IMR-90 (cell line): ENCODE measurements around the gene THSD8. TPM values are rescaled to one million over a fixed set of nuclear protein-coding genes. Genes with fewer than 3 reads are reported as not detected.

Experiments used
- ATAC-seq: fragments of 200-7000 bp; cut with Tn5 transposase; 2 replicates; pipeline ENCODE4 v1.9.1; 2020; ENCODE audit warnings: low read depth, mild to moderate bottlenecking, moderate library complexity
- BruUV-seq: library from RNA; stranded (reverse); fragments of 400-500 nt; replicated peaks from 2 replicates; lab custom pipeline; 2021; lab: Mats Ljungman, UMichigan
- CTCF ChIA-PET: fragments of 300-600 bp; formaldehyde crosslinking; extraction: SDS; loops from one replicate; lab custom pipeline; 2021; ENCODE audit warnings: antibody characterized with exemption; lab: Yijun Ruan, JAX
- POLR2A ChIA-PET: fragments of 300-600 bp; sonication (Branson Sonifier 250); formaldehyde crosslinking; loops from one replicate; lab custom pipeline; 2022; ENCODE audit warnings: antibody characterized with exemption; ENCODE audit not compliant: unreplicated experiment; lab: Charles Lee
- DNase-seq: peaks from one replicate; pipeline ENCODE4 v3.0.0; 2013
- H2AFZ ChIP-seq: replicated peaks from 2 replicates; pipeline ENCODE3; 2013; ENCODE audit warnings: low read length, mild to moderate bottlenecking; ENCODE audit not compliant: poor library complexity
- H2AK5ac ChIP-seq: 2 replicates; pipeline ENCODE4 v1.6.1; 2013; ENCODE audit warnings: low read depth, low read length, inconsistent platforms
- H2AK9ac ChIP-seq: replicated peaks from 2 replicates; pipeline ENCODE3; 2013; ENCODE audit warnings: mild to moderate bottlenecking, low read depth, low read length, moderate library complexity; ENCODE audit not compliant: poor library complexity
- H2BK120ac ChIP-seq: 2 replicates; pipeline ENCODE4 v1.6.1; 2013; ENCODE audit warnings: low read depth, low read length, inconsistent platforms
- H2BK15ac ChIP-seq: 3 replicates; pipeline ENCODE4 v1.6.1; 2013; ENCODE audit warnings: low read depth, low read length, inconsistent platforms
- H2BK20ac ChIP-seq: 2 replicates; pipeline ENCODE4 v1.6.1; 2013; ENCODE audit warnings: low read depth, mild to moderate bottlenecking, inconsistent platforms, low read length, moderate library complexity
- H2BK5ac ChIP-seq: 2 replicates; pipeline ENCODE4 v1.6.1; 2013; ENCODE audit warnings: mild to moderate bottlenecking, low read depth, low read length, inconsistent platforms; ENCODE audit not compliant: poor library complexity, severe bottlenecking
- H3K14ac ChIP-seq: replicated peaks from 2 replicates; pipeline ENCODE4 v1.6.1; 2013; ENCODE audit warnings: low read depth, low read length, inconsistent platforms
- H3K18ac ChIP-seq: 2 replicates; pipeline ENCODE4 v1.6.1; 2013; ENCODE audit warnings: low read depth, low read length, control low read depth
- H3K23ac ChIP-seq: 2 replicates; pipeline ENCODE4 v1.6.1; 2013; ENCODE audit warnings: low read depth, low read length, inconsistent platforms
- H3K27ac ChIP-seq: 2 replicates; pipeline ENCODE4 v1.5.1; 2013; ENCODE audit warnings: mild to moderate bottlenecking, control low read depth, low read length; ENCODE audit not compliant: insufficient read depth
- H3K27me3 ChIP-seq: 2 replicates; pipeline ENCODE4 v1.6.1; 2013; ENCODE audit warnings: low read length; ENCODE audit not compliant: control insufficient read depth, insufficient read depth
- H3K36me3 ChIP-seq: 2 replicates; pipeline ENCODE4 v1.6.1; 2013; ENCODE audit warnings: low read length, mixed read lengths; ENCODE audit not compliant: control insufficient read depth, insufficient read depth
- H3K4ac ChIP-seq: 2 replicates; pipeline ENCODE4 v1.6.1; 2013; ENCODE audit warnings: low read depth, low read length, inconsistent platforms
- H3K4me1 ChIP-seq: 2 replicates; pipeline ENCODE4 v1.6.1; 2013; ENCODE audit warnings: low read length, mixed read lengths; ENCODE audit not compliant: control insufficient read depth, insufficient read depth
- H3K4me2 ChIP-seq: 2 replicates; pipeline ENCODE4 v1.6.1; 2013; ENCODE audit warnings: low read depth, mild to moderate bottlenecking, control low read depth, low read length, moderate library complexity
- H3K4me3 ChIP-seq: 2 replicates; pipeline ENCODE4 v1.5.1; 2013; ENCODE audit warnings: low read depth, mild to moderate bottlenecking, control low read depth, low read length, moderate library complexity; ENCODE audit not compliant: insufficient read depth
- H3K56ac ChIP-seq: 2 replicates; pipeline ENCODE4 v1.6.1; 2013; ENCODE audit warnings: low read length, inconsistent platforms; ENCODE audit not compliant: insufficient read depth; ENCODE audit errors: extremely low read depth
- H3K79me1 ChIP-seq, 2 experiments: 2 replicates each; pipeline ENCODE4 v1.6.1; 2013; ENCODE audit warnings: low read length in 2 of 2, inconsistent platforms in 1 of 2, low read depth in 1 of 2
- H3K9ac ChIP-seq: 2 replicates; pipeline ENCODE4 v1.6.1; 2013; ENCODE audit warnings: low read depth, low read length, control low read depth
- H3K9me1 ChIP-seq: 2 replicates; pipeline ENCODE4 v1.6.1; 2013; ENCODE audit warnings: low read length, inconsistent platforms; ENCODE audit not compliant: insufficient read depth
- H3K9me3 ChIP-seq: 2 replicates; pipeline ENCODE4 v1.6.1; 2013; ENCODE audit warnings: low read length; ENCODE audit not compliant: control insufficient read depth, insufficient read depth
- H4K20me1 ChIP-seq: 2 replicates; pipeline ENCODE4 v1.6.1; 2013; ENCODE audit warnings: low read length, inconsistent platforms; ENCODE audit not compliant: insufficient read depth
- H4K5ac ChIP-seq: 2 replicates; pipeline ENCODE4 v1.6.1; 2013; ENCODE audit warnings: mild to moderate bottlenecking, low read depth, low read length, control low read depth
- H4K8ac ChIP-seq, 2 experiments: 2 replicates each; pipeline ENCODE4 v1.6.1; 2013; ENCODE audit warnings: low read depth in 2 of 2, low read length in 2 of 2, control low read depth in 1 of 2, inconsistent platforms in 1 of 2
- H4K91ac ChIP-seq: 2 replicates; pipeline ENCODE4 v1.6.1; 2013; ENCODE audit warnings: low read depth, low read length, inconsistent platforms; ENCODE audit not compliant: insufficient read depth
- BHLHE40 ChIP-seq: fragments of 150-350 bp; IDR thresholded peaks from 2 replicates; pipeline ENCODE4 v1.6.1; 2016; ENCODE audit warnings: mild to moderate bottlenecking, low read depth, low read length
- CEBPB ChIP-seq: IDR thresholded peaks from 2 replicates; pipeline ENCODE4 v1.6.1; 2012; ENCODE audit warnings: low read depth, low read length, improper control_type of control experiment
- FOS ChIP-seq: fragments of 150-350 bp; IDR thresholded peaks from 2 replicates; pipeline ENCODE4 v1.6.1; 2016; ENCODE audit warnings: low read depth, low read length
- MAZ ChIP-seq: IDR thresholded peaks from 2 replicates; pipeline ENCODE4 v1.6.1; 2012; ENCODE audit warnings: low read depth, mild to moderate bottlenecking, low read length, improper control_type of control experiment, moderate library complexity, borderline replicate concordance
- MXI1 ChIP-seq: IDR thresholded peaks from 2 replicates; pipeline ENCODE4 v1.6.1; 2012; ENCODE audit warnings: low read depth, mild to moderate bottlenecking, low read length, moderate library complexity, borderline replicate concordance
- POLR2A ChIP-seq: IDR thresholded peaks from 2 replicates; pipeline ENCODE4 v1.6.1; 2012; ENCODE audit warnings: mild to moderate bottlenecking, low read depth, low read length
- RAD21 ChIP-seq: IDR thresholded peaks from 2 replicates; pipeline ENCODE4 v1.6.1; 2012; ENCODE audit warnings: low read length, improper control_type of control experiment
- RFX5 ChIP-seq: IDR thresholded peaks from 2 replicates; pipeline ENCODE4 v1.8.0; 2012; ENCODE audit warnings: low read depth, mild to moderate bottlenecking, low read length, moderate library complexity
- SMC3 ChIP-seq: fragments of 150-350 bp; IDR thresholded peaks from 2 replicates; pipeline ENCODE4 v1.6.1; 2016; ENCODE audit warnings: low read depth, mild to moderate bottlenecking, antibody characterized with exemption, low read length, moderate library complexity
- WGBS, 2 experiments: methylation state at CpG; one replicate each; pipeline versions ENCODE4 v1.1.5 to v1.1.7; 2013; ENCODE audit warnings: missing lambda C conversion rate in 2 of 2; ENCODE audit not compliant: insufficient read length in 1 of 2; ENCODE audit errors: extremely low coverage in 2 of 2; 5-methylcytosine and 5-hydroxymethylcytosine counted together
- dilution Hi-C: fragments of 300-500 bp; cut with HindIII; formaldehyde crosslinking; loops from one replicate; pipeline ENCODE4 v1.14.3; 2018; ENCODE audit warnings: low sequenced_read_pairs; ENCODE audit not compliant: unreplicated experiment
- in situ Hi-C: fragments of 300-500 bp; cut with MboI; formaldehyde crosslinking; loops from 3 replicates; pipeline ENCODE4 v1.14.3; 2019; ENCODE audit warnings: low sequenced_read_pairs, inconsistent platforms, mixed read lengths
- intact Hi-C: fragments of 100-400 bp; cut with micrococcal nuclease; formaldehyde crosslinking; loops from 2 replicates; pipeline ENCODE4 v1.10.0; 2022
- polyA plus RNA-seq, 3 experiments: library from polyadenylated mRNA; depleted of rRNA; stranded (reverse); fragments of >200 nt; gene quantifications; 2 replicates each; pipeline ENCODE4 v1.2.3, GENCODE V29; 2012; ENCODE audit warnings: low replicate concordance in 1 of 3
- total RNA-seq: library from RNA; depleted of rRNA; stranded (reverse); fragments of >200 nt; gene quantifications from 2 replicates; pipeline ENCODE4 v1.2.3, GENCODE V29; 2012
- TF ChIP-seq, protein P1 (sequence below): fragments of 150-350 bp; IDR thresholded peaks from 2 replicates; pipeline ENCODE4 v1.6.1; 2017; ENCODE audit warnings: mild to moderate bottlenecking, antibody characterized with exemption, low read length, low read depth
- TF ChIP-seq, protein P2 (sequence below): fragments of 150-350 bp; IDR thresholded peaks from 2 replicates; pipeline ENCODE4 v1.6.1; 2016; ENCODE audit warnings: low read depth, mild to moderate bottlenecking, low read length, moderate library complexity, borderline replicate concordance
- TF ChIP-seq, protein P3 (sequence below): conservative IDR thresholded peaks from 2 replicates; pipeline ENCODE4 v1.5.1; 2012; ENCODE audit warnings: mild to moderate bottlenecking, low read depth, low read length, improper control_type of control experiment

THSD8 gene
- total and polyA plus RNA-seq, 2 of the 4 experiments (the other 2 are of a cell fraction): 0.68 TPM; not detected in 1

DNA sequence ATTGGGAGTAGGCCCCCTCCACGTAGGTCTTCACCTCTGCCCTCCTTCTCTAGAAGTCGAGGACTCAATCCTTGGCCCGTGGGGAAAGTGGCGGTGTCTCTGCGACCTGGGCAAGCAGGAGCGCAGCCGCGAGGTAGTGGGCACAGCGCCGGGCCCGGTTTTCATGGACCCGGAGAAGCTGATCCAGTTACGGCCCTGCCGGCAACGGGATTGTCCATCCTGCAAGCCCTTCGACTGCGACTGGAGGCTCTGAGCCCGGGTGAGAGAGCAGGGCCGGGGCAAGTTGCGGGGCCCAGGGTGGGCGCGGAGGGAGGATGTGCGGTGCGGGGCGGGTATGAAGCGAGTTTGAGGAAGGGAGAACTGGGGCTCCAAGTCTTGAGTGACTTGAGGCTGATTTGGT, 2.2 kb downstream of the THSD8 start:
- Histone ChIP-seq H3K36me3 (peaks cover 9% of the 10 kb centered on the region), H4K91ac (no peak overlapping the region), H3K56ac (no peak overlapping the region), H3K4me2 (no peak overlapping the region), H4K20me1 (no peaks in the 10 kb centered on the region), H4K5ac (no peak overlapping the region), H2AFZ (no peak overlapping the region), H2BK120ac (no peak overlapping the region), H3K14ac (no peak overlapping the region), H3K9ac (no peak overlapping the region), H3K27ac (no peak overlapping the region), H3K4me3 (no peak overlapping the region), H2BK20ac (no peak overlapping the region), H2BK5ac (no peak overlapping the region), H3K27me3 (no peaks in the 10 kb centered on the region), H3K18ac (no peak overlapping the region), H3K23ac (no peak overlapping the region), H3K4me1 (peaks cover 9% of the 10 kb centered on the region), H2AK9ac (no peak overlapping the region), H4K8ac (no peak overlapping the region), H2AK5ac (no peak overlapping the region), H3K79me1 (peaks cover 12 to 32% of the 10 kb centered on the region in 2 experiments; a peak in 3 of 4 replicates), H2BK15ac (no peak overlapping the region), H3K9me3 (no peaks in the 10 kb centered on the region), H3K9me1 (peaks cover 9% of the 10 kb centered on the region), H3K4ac (no peak overlapping the region)
- dilution Hi-C loops (no loop called here), intact Hi-C loops (no loop called here), in situ Hi-C loops (loop anchor here (5.0 kb wide), 1 partner anchor 37 kb away; no protein-coding TSS in a partner anchor)
- ChIA-PET POLR2A (no interaction called here), CTCF (interaction anchor here (1.6 kb wide), 1 partner anchor 38 kb away, joined by 5 read pairs; no protein-coding TSS in a partner anchor)
- ATAC-seq: no peak
- DNase-seq: no peak
- TF ChIP-seq BHLHE40 (no peak), RFX5 (no peak), MXI1 (no peak), FOS (no peak), CEBPB (no peak), MAZ (no peak), RAD21 (no peak), POLR2A (no peak), SMC3 (no peak)
- TF ChIP-seq, protein P1, sequence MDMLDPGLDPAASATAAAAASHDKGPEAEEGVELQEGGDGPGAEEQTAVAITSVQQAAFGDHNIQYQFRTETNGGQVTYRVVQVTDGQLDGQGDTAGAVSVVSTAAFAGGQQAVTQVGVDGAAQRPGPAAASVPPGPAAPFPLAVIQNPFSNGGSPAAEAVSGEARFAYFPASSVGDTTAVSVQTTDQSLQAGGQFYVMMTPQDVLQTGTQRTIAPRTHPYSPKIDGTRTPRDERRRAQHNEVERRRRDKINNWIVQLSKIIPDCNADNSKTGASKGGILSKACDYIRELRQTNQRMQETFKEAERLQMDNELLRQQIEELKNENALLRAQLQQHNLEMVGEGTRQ: no peak
- TF ChIP-seq, protein P2, sequence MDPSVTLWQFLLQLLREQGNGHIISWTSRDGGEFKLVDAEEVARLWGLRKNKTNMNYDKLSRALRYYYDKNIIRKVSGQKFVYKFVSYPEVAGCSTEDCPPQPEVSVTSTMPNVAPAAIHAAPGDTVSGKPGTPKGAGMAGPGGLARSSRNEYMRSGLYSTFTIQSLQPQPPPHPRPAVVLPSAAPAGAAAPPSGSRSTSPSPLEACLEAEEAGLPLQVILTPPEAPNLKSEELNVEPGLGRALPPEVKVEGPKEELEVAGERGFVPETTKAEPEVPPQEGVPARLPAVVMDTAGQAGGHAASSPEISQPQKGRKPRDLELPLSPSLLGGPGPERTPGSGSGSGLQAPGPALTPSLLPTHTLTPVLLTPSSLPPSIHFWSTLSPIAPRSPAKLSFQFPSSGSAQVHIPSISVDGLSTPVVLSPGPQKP: no peak
- TF ChIP-seq, protein P3, sequence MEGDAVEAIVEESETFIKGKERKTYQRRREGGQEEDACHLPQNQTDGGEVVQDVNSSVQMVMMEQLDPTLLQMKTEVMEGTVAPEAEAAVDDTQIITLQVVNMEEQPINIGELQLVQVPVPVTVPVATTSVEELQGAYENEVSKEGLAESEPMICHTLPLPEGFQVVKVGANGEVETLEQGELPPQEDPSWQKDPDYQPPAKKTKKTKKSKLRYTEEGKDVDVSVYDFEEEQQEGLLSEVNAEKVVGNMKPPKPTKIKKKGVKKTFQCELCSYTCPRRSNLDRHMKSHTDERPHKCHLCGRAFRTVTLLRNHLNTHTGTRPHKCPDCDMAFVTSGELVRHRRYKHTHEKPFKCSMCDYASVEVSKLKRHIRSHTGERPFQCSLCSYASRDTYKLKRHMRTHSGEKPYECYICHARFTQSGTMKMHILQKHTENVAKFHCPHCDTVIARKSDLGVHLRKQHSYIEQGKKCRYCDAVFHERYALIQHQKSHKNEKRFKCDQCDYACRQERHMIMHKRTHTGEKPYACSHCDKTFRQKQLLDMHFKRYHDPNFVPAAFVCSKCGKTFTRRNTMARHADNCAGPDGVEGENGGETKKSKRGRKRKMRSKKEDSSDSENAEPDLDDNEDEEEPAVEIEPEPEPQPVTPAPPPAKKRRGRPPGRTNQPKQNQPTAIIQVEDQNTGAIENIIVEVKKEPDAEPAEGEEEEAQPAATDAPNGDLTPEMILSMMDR: no peak
- WGBS, 2 experiments: 94% methylated on average over 22 of the region's 26 CpGs; no CpG with 5 or more reads in 1 of the 2 experiments
- BruUV-seq: no TSS peak
